Mesendoderm (in vitro differentiated cells): Measurements from ENCODE around the gene TNK2.

Experiments
- DNase-seq: peaks from one replicate; pipeline ENCODE4 v3.0.0; 2013
- H2AK5ac ChIP-seq: 2 replicates; pipeline ENCODE4 v1.6.1; 2013; ENCODE audit warnings: low read length, inconsistent platforms
- H2BK120ac ChIP-seq: 2 replicates; pipeline ENCODE4 v1.6.1; 2013; ENCODE audit warnings: low read depth, mild to moderate bottlenecking, low read length, moderate library complexity, mixed read lengths
- H2BK15ac ChIP-seq: replicated peaks from 2 replicates; pipeline ENCODE4 v1.6.1; 2013; ENCODE audit warnings: low read depth, mild to moderate bottlenecking, moderate library complexity
- H2BK5ac ChIP-seq: 2 replicates; pipeline ENCODE4 v1.6.1; 2013; ENCODE audit warnings: low read length, inconsistent platforms
- H3K18ac ChIP-seq: 2 replicates; pipeline ENCODE4 v1.6.1; 2013; ENCODE audit warnings: mild to moderate bottlenecking, low read length, mixed read lengths
- H3K23ac ChIP-seq: one replicate; pipeline ENCODE4 v1.6.1; 2013; ENCODE audit warnings: low read length
- H3K27ac ChIP-seq: 2 replicates; pipeline ENCODE4 v1.5.1; 2013; ENCODE audit warnings: low read depth, mild to moderate bottlenecking, inconsistent platforms, low read length, moderate library complexity
- H3K27me3 ChIP-seq: 2 replicates; pipeline ENCODE4 v1.6.1; 2013; ENCODE audit warnings: low read length, control low read depth, mild to moderate bottlenecking, inconsistent platforms; ENCODE audit not compliant: insufficient read depth, poor library complexity
- H3K36me3 ChIP-seq: 2 replicates; pipeline ENCODE4 v1.6.1; 2013; ENCODE audit warnings: low read length, inconsistent platforms; ENCODE audit not compliant: control insufficient read depth, insufficient read depth
- H3K4ac ChIP-seq: one replicate; pipeline ENCODE4 v1.6.1; 2013; ENCODE audit warnings: low read depth, mild to moderate bottlenecking, low read length, moderate library complexity
- H3K4me1 ChIP-seq: 2 replicates; pipeline ENCODE4 v1.6.1; 2013; ENCODE audit warnings: low read depth, low read length, inconsistent platforms; ENCODE audit not compliant: control insufficient read depth
- H3K4me2 ChIP-seq: 2 replicates; pipeline ENCODE4 v1.6.1; 2013; ENCODE audit warnings: low read length
- H3K4me3 ChIP-seq: 2 replicates; pipeline ENCODE4 v1.5.1; 2013; ENCODE audit warnings: mild to moderate bottlenecking, low read length
- H3K56ac ChIP-seq: one replicate; pipeline ENCODE4 v1.6.1; 2013; ENCODE audit warnings: low read length
- H3K79me1 ChIP-seq: 2 replicates; pipeline ENCODE4 v1.6.1; 2013; ENCODE audit warnings: low read length, inconsistent platforms
- H3K79me2 ChIP-seq: 2 replicates; pipeline ENCODE4 v1.6.1; 2013; ENCODE audit warnings: mild to moderate bottlenecking, low read length; ENCODE audit not compliant: control insufficient read depth, insufficient read depth
- H3K9ac ChIP-seq: 2 replicates; pipeline ENCODE4 v1.6.1; 2013; ENCODE audit warnings: low read length, inconsistent platforms
- H4K5ac ChIP-seq: one replicate; pipeline ENCODE4 v1.6.1; 2013; ENCODE audit warnings: low read length
- H4K8ac ChIP-seq: one replicate; pipeline ENCODE4 v1.6.1; 2013; ENCODE audit warnings: low read depth, mild to moderate bottlenecking, control low read depth, low read length, moderate library complexity
- whole genome bisulfite sequencing: extraction: QIAGEN DNeasy Blood & Tissue Kit; methylation state at CpG from one replicate; pipeline ENCODE4 v1.1.7; 2013; ENCODE audit warnings: low lambda C conversion rate, missing lambda C conversion rate; ENCODE audit not compliant: insufficient coverage; ENCODE audit errors: extremely low coverage; 5-methylcytosine and 5-hydroxymethylcytosine counted together

The TNK2 gene

GRCh38 chr3:195900436-195901355 lies 7.7 kb downstream of the TNK2 start:
- Histone ChIP-seq H3K27ac (no peak overlapping the region), H3K4ac (no peak overlapping the region), H2BK5ac (no peak overlapping the region), H4K8ac (no peak overlapping the region), H3K18ac (no peak overlapping the region), H3K79me2 (peaks cover 2% of the 10 kb centered on the region), H3K27me3 (no peaks in the 10 kb centered on the region), H3K36me3 (no peaks in the 10 kb centered on the region), H3K56ac (no peak overlapping the region), H3K9ac (no peak overlapping the region), H3K79me1 (peaks cover 13% of the 10 kb centered on the region), H4K5ac (no peak overlapping the region), H3K4me3 (no peak overlapping the region), H2BK15ac (no peak overlapping the region), H2AK5ac (no peak overlapping the region), H3K4me2 (no peak overlapping the region), H3K23ac (peak overlapping the region; percentile 80), H3K4me1 (peaks cover 12% of the 10 kb centered on the region), H2BK120ac (no peak overlapping the region)
- no peak for DNase-seq
- WGBS, result no CpG with 5 or more reads among the region's 23 CpGs

- H2BK120ac ChIP-seq, result no peak overlapping the region
- H3K4me3 ChIP-seq, result no peak overlapping the region
- WGBS, result no CpG with 5 or more reads among the region's 15 CpGs
- no peak overlapping the region for H3K23ac ChIP-seq
- no peak overlapping the region for H2AK5ac ChIP-seq
- no peak overlapping the region for H3K4me2 ChIP-seq
- H3K27me3 ChIP-seq, result no peaks in the 10 kb centered on the region
- H2BK5ac ChIP-seq, result no peak overlapping the region
- H3K56ac ChIP-seq, result no peak overlapping the region
- H3K27ac ChIP-seq, result no peak overlapping the region
- peaks cover 13% of the 10 kb centered on the region for H3K79me1 ChIP-seq
- H3K36me3 ChIP-seq, result no peaks in the 10 kb centered on the region
- H3K9ac ChIP-seq, result no peak overlapping the region
- no peak overlapping the region for H4K5ac ChIP-seq
- no peak overlapping the region for H3K18ac ChIP-seq
- H3K79me2 ChIP-seq, result peaks cover 2% of the 10 kb centered on the region
- no peak overlapping the region for H4K8ac ChIP-seq
- H3K4me1 ChIP-seq, result peaks cover 13% of the 10 kb centered on the region
- no peak for DNase-seq
- no peak overlapping the region for H3K4ac ChIP-seq
- no peak overlapping the region for H2BK15ac ChIP-seq
Measured at GRCh38 chr3:195899701-195900435, 8.5 kb downstream of the TNK2 start.

GRCh38 chr3:195897853-195898415 lies 10.4 kb downstream of the TNK2 start:
- Histone ChIP-seq H3K36me3 (no peaks in the 10 kb centered on the region), H2BK5ac (no peak overlapping the region), H3K4me1 (peaks cover 15% of the 10 kb centered on the region), H3K4me3 (no peak overlapping the region), H4K8ac (no peak overlapping the region), H2BK120ac (no peak overlapping the region), H3K9ac (no peak overlapping the region), H3K56ac (no peak overlapping the region), H3K27me3 (no peaks in the 10 kb centered on the region), H3K27ac (no peak overlapping the region), H3K79me1 (peaks cover 11% of the 10 kb centered on the region), H2BK15ac (no peak overlapping the region), H4K5ac (no peak overlapping the region), H3K23ac (no peak overlapping the region), H3K4ac (no peak overlapping the region), H3K18ac (no peak overlapping the region), H3K79me2 (peaks cover 2% of the 10 kb centered on the region), H2AK5ac (no peak overlapping the region), H3K4me2 (no peak overlapping the region)
- peak; percentile 78 for DNase-seq
- no CpG with 5 or more reads among the region's 11 CpGs for WGBS

- Histone ChIP-seq H3K79me2 (peaks cover 2% of the 10 kb centered on the region), H3K4me1 (peaks cover 15% of the 10 kb centered on the region), H3K4ac (no peak overlapping the region), H4K5ac (no peak overlapping the region), H3K9ac (no peak overlapping the region), H3K27ac (peak overlapping the region; percentile 18), H2BK120ac (no peak overlapping the region), H3K18ac (no peak overlapping the region), H4K8ac (no peak overlapping the region), H2BK5ac (no peak overlapping the region), H3K4me3 (no peak overlapping the region), H2AK5ac (no peak overlapping the region), H3K4me2 (no peak overlapping the region), H3K79me1 (peaks cover 11% of the 10 kb centered on the region), H2BK15ac (no peak overlapping the region), H3K27me3 (no peaks in the 10 kb centered on the region), H3K36me3 (no peaks in the 10 kb centered on the region), H3K23ac (no peak overlapping the region), H3K56ac (peak overlapping the region; percentile 18)
- WGBS, result no CpG with 5 or more reads among the region's 10 CpGs
- DNase-seq, result no peak
Measured at GRCh38 chr3:195897081-195897852, 11.1 kb downstream of the TNK2 start.

GRCh38 chr3:195896361-195897080 lies 11.8 kb downstream of the TNK2 start:
- Histone ChIP-seq H3K4me3 (no peak overlapping the region), H3K79me2 (peaks cover 1% of the 10 kb centered on the region), H3K36me3 (no peaks in the 10 kb centered on the region), H3K27ac (peak overlapping the region; percentile 2), H3K56ac (peak overlapping the region; percentile 91), H4K5ac (no peak overlapping the region), H2AK5ac (peak overlapping the region; percentile 49), H3K79me1 (peaks cover 10% of the 10 kb centered on the region), H3K18ac (peak overlapping the region; percentile 61), H2BK15ac (no peak overlapping the region), H3K4me1 (peaks cover 15% of the 10 kb centered on the region), H3K27me3 (no peaks in the 10 kb centered on the region), H3K4ac (no peak overlapping the region), H4K8ac (no peak overlapping the region), H3K23ac (no peak overlapping the region), H3K4me2 (peak overlapping the region; percentile 74), H2BK120ac (no peak overlapping the region), H2BK5ac (no peak overlapping the region), H3K9ac (peak overlapping the region; percentile 79)
- WGBS, result no CpG with 5 or more reads among the region's 16 CpGs
- peak; percentile 61 for DNase-seq
